HL-60 (cell line): ENCODE measurements around the gene HELB.

Experiments used
- CTCF ChIP-seq: IDR thresholded peaks from one replicate; pipeline ENCODE4 v1.5.1; 2011; ENCODE audit warnings: low read length, control low read depth, inconsistent platforms; ENCODE audit not compliant: insufficient read depth
- GABPA ChIP-seq: IDR thresholded peaks from 2 replicates; pipeline ENCODE4 v1.6.1; 2012; ENCODE audit warnings: low read depth
- POLR2AphosphoS5 ChIP-seq: IDR thresholded peaks from 2 replicates; pipeline ENCODE4 v1.6.1; 2012; ENCODE audit warnings: low read depth

- TF ChIP-seq CTCF (no peak), GABPA (no peak), POLR2AphosphoS5 (no peak)
Observed at GRCh38 chr12:66320996-66321395, 18.7 kb downstream of the HELB start.
